Endometrial microvascular endothelial cells (primary cell): ENCODE results near the gene CMBL. TPM values are rescaled to one million over a fixed set of nuclear protein-coding genes. Genes with fewer than 3 reads are reported as not detected.
"Not testable (repeated sequence)": the region's sequence is repeated elsewhere in the genome, so short reads cannot be mapped to it uniquely, and the experiment has no call there.

Source experiments
- in situ Hi-C: cut with HindIII; loops from 2 replicates; pipeline ENCODE4 v1.10.0; 2017; ENCODE audit warnings: low sequenced_read_pairs, low pct_unique_long_range_greater_than_20kb; ENCODE audit errors: inconsistent ontology term
- total RNA-seq: library from RNA; depleted of rRNA; stranded (reverse); fragments of >200 nt; gene quantifications from one replicate; pipeline ENCODE4 v1.2.3, GENCODE V29; 2015; ENCODE audit errors: inconsistent ontology term

CMBL gene
- total RNA-seq, 1 donor from 2014 or later: 4.0 TPM

DNA sequence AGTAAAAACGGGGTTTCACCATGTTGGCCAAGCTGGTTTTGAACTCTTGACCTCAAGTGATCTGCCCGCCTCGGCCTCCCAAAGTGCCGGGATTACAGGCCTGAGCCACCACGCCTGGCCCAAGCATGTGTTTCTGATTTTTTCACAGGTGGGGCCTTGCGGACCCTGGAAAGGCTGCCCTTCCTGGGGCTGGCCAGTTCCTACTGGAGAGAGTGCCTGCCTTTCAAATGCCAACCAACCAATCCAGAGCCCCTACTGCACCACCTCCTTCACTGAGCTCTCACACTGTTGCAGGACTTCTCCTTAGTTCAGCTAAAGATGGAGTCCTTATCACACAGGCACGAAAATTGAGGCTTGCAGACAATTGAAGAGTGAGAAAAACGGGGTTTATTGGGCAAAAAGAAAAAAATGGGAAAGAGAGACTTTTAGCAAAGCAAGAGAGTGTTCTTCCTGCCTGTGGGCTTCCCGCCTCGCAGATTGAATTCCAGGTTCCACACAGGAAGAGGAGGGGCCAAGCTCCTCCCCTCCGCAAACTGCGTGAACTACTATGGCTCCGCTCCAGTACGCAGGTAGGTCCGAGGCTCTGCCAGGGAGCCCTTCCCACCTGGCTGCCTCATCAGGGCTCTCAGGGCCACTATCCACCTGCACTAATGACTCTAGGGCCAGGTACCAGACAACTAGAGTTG, 8.3 kb upstream of the CMBL start:
- in situ Hi-C loops: no loop called here

- in situ Hi-C loops: no loop called here
These were observed 7.5 kb upstream of the CMBL start for GRCh38 chr5:10315201-10315600.

GRCh38 chr5:10311595-10312425, 4.1 kb upstream of the CMBL start:
- in situ Hi-C loops: no loop called here

- in situ Hi-C loops: not testable (repeated sequence)
These were observed 3.3 kb upstream of the CMBL start for GRCh38 chr5:10310835-10311570.

DNA sequence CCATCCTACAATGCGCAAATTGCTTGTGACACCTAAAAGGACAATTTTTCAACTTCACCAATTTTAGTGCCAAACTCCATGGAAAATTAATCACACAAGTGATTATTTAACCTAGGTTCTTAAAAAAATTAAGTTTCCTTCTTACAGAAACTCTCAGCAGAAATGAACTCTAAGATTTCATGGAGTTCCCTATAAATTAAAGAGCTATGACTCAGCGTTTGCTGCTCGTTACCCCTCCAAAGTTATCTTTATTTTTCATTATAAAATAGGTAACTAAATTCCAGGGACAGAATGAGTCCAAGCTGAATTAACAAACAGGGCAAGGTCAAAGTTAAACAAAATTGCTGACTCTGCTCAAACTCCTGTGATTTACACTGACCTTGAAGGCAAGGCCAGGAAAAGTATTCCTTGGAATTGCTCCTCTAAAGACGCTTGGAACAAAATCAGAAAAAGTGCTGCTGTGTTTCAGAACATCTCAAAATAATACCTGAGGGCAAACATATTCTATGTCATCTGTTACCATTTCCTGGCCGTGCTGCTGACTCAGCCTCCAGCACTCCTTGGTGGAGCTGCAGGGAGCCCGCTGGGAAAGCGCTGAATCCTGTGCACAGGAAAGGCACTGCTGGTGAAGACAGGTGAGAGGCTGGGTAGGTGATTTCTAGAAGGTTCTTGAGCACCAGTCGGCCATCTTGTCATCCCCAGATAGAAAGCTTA, 2.5 kb upstream of the CMBL start:
- in situ Hi-C loops: no loop called here

GRCh38 chr5:10308844-10309243, 1.1 kb upstream of the CMBL start:
- in situ Hi-C loops: no loop called here

GRCh38 chr5:10306806-10307205, 896 bp downstream of the CMBL start:
- in situ Hi-C loops: no loop called here

DNA sequence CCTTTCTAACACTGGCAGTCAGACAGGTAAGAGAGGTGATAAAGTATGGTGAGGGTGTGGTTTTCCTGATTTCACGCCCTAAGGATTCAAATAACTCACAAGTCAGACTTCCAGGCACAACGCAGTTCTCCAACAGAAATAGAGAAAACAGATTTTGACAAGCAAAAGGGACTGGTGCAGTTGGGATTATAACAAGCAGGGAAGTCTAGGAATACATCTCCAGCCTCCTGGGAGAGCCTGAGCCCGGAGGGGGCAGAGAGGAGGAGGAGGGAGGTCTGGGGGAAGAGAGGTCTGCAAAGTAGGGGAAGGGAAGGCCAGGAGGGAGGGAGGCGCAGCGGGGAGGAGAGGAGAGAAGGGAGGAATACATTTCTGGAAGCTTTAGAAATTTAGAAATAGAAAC, 1.6 kb downstream of the CMBL start:
- in situ Hi-C loops: no loop called here

DNA sequence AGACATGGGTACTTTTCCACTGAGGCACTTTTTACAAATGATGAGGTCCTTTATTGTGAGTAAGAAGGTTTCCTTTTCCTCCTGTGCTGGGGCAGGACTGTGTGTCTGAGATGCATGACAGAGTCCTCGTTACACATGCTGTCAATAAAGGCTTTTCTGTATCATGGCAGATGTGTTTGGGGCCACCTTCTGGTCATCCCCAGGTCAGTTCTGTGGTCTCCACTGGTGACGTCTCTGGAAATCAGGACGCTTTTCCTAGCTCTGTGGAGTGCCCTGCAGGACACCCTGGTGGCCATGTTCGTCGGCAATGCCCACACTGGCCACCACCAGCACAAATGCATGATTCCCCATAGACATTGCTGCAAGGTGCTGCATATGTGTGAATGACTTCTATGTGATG, 2.8 kb downstream of the CMBL start:
- in situ Hi-C loops: no loop called here

DNA sequence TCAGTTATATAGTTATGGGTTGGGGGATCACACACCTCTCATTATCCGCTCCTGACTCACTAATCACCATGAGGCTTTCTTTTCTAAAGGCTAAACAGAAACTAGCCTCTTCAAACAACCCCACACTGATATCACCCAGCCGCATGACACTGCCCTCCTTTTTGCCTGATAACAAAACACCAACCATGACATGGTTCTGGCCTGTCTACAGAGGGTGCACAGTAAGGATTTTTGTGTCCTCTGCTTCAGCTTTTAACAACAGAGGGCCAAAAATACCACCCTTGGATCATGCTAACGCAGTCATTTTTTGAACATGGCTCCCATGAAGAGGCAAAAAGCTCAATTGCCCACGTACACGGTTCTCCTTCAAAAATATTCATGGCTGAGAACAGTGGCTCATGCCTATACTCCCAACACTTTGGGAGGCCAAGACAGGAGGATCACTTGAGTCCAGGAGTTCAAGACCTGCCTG, 4.0 kb downstream of the CMBL start:
- in situ Hi-C loops: no loop called here

- in situ Hi-C loops: no loop called here
These were observed 4.5 kb downstream of the CMBL start for GRCh38 chr5:10303201-10303600.

DNA sequence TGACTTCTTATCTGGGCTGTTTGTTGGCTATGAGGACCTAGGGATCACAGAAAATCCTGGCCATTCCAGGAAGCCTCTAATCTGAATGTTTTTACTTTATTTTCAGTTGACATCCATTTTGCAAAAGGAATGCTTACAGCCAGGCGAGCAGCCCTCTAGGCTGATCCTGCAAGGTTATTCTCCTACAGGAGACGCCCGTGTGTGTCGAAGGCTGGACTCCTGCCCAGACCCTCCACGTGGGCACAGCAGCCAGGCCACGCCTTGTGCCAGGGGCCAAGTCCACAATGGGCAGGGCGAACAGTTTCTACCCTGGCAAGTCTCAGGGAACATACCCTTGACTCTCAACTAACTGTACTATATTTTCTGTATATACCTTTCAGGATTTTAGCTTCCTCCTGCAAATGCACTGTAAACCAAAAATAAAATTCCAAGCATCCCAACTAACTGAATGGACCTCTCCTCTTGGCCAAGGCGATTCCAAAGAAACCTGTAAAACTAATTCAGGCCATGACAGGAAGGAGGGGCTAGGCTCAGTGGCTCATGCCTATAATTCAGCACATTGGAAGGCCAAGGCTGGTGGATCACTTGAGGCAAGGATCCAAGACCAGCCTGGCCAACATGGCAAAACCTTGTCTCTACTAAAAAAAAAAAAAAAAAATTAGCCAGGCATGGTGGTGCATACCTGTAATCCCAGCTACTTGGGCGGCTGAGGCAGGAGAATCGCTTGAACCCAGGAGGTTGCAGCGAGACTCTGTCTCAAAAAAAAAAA, 5.7 kb downstream of the CMBL start:
- in situ Hi-C loops: no loop called here

- in situ Hi-C loops: no loop called here
These were observed 6.4 kb downstream of the CMBL start for GRCh38 chr5:10301266-10301665.

DNA sequence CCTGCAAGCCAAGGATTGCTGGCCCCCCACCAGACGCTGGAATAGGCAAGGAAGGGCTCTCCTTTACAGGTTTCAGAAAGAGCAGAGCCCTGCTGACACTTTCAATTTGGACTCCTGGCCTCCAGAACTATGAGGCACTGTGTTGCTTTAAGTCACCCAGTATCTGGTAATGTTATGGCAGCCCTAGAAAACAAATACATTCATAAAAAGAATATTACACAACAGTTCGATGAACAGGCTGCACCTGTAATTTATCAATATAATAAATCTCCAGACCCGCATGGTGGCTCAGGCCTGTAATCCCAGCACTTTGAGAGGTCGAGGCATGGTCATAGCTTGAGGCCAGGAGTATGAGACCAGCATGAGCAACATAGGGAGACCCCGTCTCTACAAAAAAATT, 7.5 kb downstream of the CMBL start:
- in situ Hi-C loops: no loop called here

- in situ Hi-C loops: no loop called here
These were observed 10.0 kb downstream of the CMBL start for GRCh38 chr5:10297646-10298204.

GRCh38 chr5:10295619-10296326, 11.9 kb downstream of the CMBL start:
- in situ Hi-C loops: no loop called here

- in situ Hi-C loops: no loop called here
These were observed 13.6 kb downstream of the CMBL start for GRCh38 chr5:10293907-10294662.
